ENCODE data around the gene MED31. TPM values are rescaled to one million over a fixed set of nuclear protein-coding genes. Genes with fewer than 3 reads are reported as not detected.
A peak's percentile ranks its signal among the peaks of the same experiment; 100 is the strongest.
"Not testable (repeated sequence)": the region's sequence is repeated elsewhere in the genome, so short reads cannot be mapped to it uniquely, and the experiment has no call there.

The MED31 gene
- total RNA-seq, 2 donors from 2014 or later, result 19.9 to 25.1 TPM

DNA sequence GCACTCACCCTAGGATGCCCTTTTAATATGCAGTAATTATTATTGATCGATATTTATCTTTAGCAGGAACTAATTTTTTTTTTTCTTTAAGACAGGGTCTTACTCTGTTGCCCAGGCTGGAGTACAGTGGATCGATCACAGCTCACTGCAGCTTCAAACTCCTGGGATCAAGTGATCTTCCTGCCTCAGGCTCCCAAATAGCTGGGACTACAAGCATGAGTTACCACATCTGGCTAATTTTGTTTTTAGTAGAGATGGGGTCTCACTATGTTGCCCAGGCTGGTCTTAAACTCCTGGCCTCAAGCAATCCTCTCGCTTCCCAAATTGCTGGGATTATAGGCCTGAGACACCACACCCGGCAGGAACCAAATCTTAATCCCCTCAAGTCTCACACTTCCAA lies 40.2 kb downstream of the MED31 start:
- no peak overlapping the region for H3K27ac Mint-ChIP-seq
- DNase-seq (ENCODE audit: low spot score in 2 of 2), result no peak
- no peaks in the 10 kb centered on the region for H3K9me3 Mint-ChIP-seq
- ATAC-seq, result no peak
- peaks cover 5 to 12% of the 10 kb centered on the region in 2 donors for H3K36me3 Mint-ChIP-seq

DNA sequence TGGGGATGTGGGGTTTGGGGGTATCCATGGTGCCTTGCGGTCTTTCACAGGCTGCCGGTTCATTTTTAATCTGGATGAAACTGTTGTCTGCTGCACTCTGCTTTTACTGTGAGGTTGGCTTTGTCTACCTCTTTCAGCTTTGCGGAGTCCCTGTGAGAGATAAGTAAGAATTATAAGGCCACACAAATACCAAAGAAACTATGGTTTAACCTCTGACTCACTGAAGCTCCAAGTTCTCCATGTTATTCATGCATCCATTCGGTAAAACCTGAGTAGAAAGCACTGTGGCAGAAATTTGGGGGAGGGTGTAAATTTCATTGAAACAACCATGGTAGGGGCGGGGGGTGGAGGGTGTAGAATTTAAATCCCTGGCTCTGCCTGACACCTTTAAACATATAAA lies 41.4 kb downstream of the MED31 start:
- ATAC-seq, result no peak
- Mint-ChIP-seq H3K9me3 (no peaks in the 10 kb centered on the region), H3K27ac (no peak overlapping the region), H3K36me3 (peaks cover 5 to 20% of the 10 kb centered on the region in 2 donors)
- no peak for DNase-seq (ENCODE audit: low spot score in 2 of 2)

DNA sequence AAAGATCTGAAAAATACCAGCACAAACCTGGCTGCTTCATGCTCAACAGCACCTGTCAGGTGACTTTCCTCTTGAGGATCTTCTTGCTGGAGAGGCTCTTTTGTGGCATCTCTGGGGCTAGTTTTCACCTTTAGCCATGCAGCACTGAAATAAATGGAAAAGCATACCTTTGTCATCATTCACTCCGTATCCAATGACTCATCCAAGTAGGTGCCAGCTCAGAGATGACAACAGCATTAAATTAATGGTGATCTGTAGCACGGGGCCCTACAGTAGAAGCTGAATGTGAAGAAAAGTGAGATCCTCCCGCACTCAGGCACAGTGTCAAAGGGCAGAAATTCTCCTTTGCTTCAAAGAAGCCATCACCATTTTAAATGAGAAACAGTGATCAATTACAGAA lies 43.1 kb downstream of the MED31 start:
- ATAC-seq (no peak), DNase-seq (ENCODE audit: low spot score in 2 of 2) (no peak)
- Mint-ChIP-seq H3K36me3 (peaks cover 5 to 20% of the 10 kb centered on the region in 2 donors), H3K9me3 (no peaks in the 10 kb centered on the region), H3K27ac (peak overlapping the region in 1 of 2 donors; percentile 39)

DNA sequence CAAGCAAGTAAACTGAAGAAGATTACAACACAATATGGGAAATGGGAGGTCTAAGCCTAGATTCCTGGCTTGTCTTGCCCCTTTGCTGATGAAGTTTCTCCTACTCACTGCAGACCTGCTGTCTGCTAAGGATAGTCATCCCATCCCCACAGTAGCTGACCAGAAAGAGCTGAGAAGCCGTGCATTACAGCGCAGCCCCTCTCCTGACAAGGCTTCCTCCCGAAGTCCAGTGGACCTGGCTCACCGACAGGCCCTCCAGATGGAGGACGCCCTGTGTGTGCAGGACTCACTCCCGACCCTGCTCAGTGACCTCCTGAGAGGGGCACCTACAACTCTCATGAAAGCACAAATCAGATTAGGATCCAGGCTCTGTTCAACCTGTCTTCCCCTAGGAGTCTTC lies 46.3 kb downstream of the MED31 start:
- no peak for ATAC-seq
- Mint-ChIP-seq H3K27ac (no peak overlapping the region), H3K36me3 (peaks cover 5 to 13% of the 10 kb centered on the region in 2 donors), H3K9me3 (no peaks in the 10 kb centered on the region)
- DNase-seq (ENCODE audit: low spot score in 2 of 2), result no peak

DNA sequence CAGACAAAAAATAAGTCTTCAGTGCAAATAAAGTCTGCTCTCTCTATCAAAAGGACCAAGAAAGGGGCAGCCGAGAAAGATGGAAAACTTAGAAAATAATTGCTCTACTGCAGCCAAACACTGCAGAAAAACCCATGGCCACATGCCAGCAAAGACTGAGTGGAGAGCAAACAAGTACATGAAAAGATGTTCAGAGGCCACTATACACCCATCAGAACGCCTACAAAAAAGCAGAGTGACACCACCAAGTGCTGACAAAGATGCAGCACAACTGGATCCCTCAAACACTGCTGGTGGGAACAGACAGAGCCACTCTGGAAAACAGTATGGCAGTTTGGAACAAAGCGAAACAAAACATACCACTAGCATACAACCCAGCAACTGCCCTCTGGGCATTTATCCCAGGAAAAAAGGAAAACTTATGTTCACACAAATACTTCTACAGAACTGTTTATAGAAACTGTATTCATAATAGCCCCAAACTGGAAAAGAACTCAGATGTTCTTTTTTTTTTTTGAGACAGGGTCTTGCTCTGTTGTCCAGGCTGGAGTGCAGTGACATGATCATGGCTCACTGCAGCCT lies 47.6 kb downstream of the MED31 start:
- H3K27ac Mint-ChIP-seq, result no peak overlapping the region
- no peak for DNase-seq (ENCODE audit: low spot score in 2 of 2)
- no peaks in the 10 kb centered on the region for H3K9me3 Mint-ChIP-seq
- peaks cover 0 to 8% of the 10 kb centered on the region in 2 donors for H3K36me3 Mint-ChIP-seq
- ATAC-seq, result no peak

DNA sequence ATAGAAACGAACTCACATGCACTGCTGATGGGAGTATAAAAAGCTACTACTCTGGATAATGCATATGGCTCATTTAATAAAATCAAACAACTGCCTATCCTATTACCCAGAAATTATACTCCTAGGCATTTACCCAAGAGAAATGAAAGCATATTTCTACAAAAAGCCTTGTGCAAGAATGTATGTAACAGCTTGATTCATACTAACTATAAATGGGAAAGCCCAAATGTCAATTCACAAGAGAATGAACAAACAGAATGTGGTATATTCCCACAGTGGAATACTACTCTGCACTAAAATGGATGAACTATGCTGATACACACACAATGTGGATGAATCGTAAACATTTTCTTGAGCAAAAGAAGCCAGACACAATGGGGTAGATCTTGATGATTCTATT lies 49.3 kb downstream of the MED31 start:
- Mint-ChIP-seq H3K27ac (no peak overlapping the region), H3K9me3 (no peaks in the 10 kb centered on the region), H3K36me3 (peaks cover 0 to 8% of the 10 kb centered on the region in 2 donors)
- no peak for DNase-seq (ENCODE audit: low spot score in 2 of 2)
- no peak for ATAC-seq

DNA sequence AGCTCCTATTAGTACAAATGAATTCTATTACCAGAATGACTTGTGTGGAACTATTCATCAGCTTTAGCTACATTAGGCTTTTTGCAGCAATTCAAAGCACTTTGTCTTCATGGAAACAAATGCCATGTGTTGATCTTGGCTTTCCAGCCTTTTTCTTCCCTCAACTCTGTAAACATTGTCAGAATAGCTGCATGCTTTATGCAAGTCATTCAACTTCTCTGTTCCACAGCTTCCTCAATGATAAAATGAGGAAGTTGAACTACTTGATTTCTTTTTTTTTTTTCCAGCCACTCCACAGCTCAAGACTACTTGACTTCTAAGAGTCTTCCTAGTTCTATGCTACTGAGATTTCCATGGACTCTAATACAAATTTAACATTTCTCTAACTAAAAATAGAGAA lies 52.0 kb downstream of the MED31 start:
- ATAC-seq (no peak), DNase-seq (ENCODE audit: low spot score in 2 of 2) (no peak)
- H3K27ac Mint-ChIP-seq, result no peak overlapping the region
- H3K36me3 Mint-ChIP-seq, result peaks cover 3 to 6% of the 10 kb centered on the region in 2 donors
- no peaks in the 10 kb centered on the region for H3K9me3 Mint-ChIP-seq

DNA sequence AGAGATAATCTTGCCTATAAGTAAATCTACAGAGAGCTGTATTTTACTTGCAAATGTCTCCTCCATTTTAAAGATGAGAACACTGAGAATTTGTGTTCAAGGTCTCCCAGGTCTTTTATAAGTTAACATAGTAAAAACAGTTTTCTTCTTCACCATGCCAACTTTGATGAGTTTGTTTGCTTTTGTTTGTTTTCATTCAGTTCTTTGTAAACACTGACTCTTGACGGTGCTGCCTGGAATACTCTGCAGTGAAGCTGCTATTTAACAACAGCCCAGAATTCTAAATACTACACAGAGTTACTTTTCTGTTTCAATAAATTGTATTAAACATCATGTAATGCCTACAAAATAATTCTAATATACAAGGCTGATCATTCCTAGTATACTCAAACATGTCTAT lies 53.7 kb downstream of the MED31 start:
- no peak for ATAC-seq
- no peaks in the 10 kb centered on the region for H3K9me3 Mint-ChIP-seq
- no peak for DNase-seq (ENCODE audit: low spot score in 2 of 2)
- peaks cover 6 to 14% of the 10 kb centered on the region in 2 donors for H3K36me3 Mint-ChIP-seq
- H3K27ac Mint-ChIP-seq, result no peak overlapping the region

DNA sequence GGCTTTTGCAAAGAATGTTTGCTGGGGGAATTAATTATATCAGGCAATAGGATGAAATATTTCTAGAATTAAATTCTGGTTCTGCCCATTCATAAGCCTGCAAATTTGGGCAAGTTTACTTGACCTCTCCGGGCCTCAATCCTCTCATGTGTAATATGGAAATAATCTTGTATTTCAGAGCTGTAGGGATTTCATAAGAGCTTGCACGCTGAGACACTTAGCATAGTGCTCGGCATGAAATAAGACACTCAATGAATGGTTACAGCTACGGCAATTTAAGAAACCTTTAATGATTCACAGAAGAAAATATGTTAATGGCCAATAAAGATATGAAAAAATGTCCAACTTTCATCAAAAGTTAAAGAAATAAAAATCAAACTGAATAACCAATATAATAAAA lies 54.5 kb downstream of the MED31 start:
- peaks cover 7 to 17% of the 10 kb centered on the region in 2 donors for H3K36me3 Mint-ChIP-seq
- H3K27ac Mint-ChIP-seq, result no peak overlapping the region
- DNase-seq (ENCODE audit: low spot score in 2 of 2), result no peak
- ATAC-seq, result no peak
- H3K9me3 Mint-ChIP-seq, result no peaks in the 10 kb centered on the region

DNA sequence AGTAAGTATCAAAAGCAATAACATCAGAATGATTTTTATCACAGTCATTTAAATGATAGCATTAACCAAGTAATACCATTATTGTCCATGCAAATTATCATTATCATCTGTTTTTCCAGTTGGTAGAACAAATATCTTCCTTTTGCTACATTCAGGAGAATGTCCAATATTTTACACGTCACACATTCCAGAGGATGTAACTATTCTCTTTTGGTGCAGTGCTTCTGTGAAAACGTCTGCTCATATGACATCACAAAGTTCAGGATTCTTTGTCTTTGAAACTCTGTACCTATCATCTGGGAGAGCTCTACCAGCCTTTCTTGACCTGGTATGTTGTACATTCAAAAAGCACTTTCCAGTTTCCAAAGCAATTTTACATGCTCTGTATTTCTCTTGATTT lies 54.9 kb downstream of the MED31 start:
- no peaks in the 10 kb centered on the region for H3K9me3 Mint-ChIP-seq
- H3K27ac Mint-ChIP-seq, result no peak overlapping the region
- peaks cover 12 to 17% of the 10 kb centered on the region in 2 donors for H3K36me3 Mint-ChIP-seq
- DNase-seq (ENCODE audit: low spot score in 2 of 2) (no peak), ATAC-seq (no peak)

DNA sequence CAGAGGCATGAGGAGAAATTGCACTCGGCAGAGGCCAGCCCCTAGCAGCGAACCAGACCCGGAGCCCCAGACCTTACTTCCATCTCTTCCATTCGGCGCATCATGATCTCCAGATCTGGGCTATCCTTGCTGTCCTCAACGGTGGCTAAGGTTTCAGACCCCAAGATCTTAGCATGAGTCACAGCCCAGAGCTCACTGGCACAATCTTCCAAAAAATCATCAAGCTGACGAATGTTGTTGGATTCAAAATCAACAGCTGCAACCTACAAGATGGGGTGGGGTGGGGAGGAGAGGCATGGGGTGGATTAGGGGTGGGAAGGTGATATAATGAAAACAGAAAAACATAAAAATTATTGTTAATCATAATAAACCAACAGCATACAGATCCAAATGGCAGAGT lies 55.3 kb downstream of the MED31 start:
- no peak overlapping the region for H3K27ac Mint-ChIP-seq
- no peaks in the 10 kb centered on the region for H3K9me3 Mint-ChIP-seq
- DNase-seq (ENCODE audit: low spot score in 2 of 2) (no peak), ATAC-seq (no peak)
- H3K36me3 Mint-ChIP-seq, result peaks cover 12 to 17% of the 10 kb centered on the region in 2 donors

DNA sequence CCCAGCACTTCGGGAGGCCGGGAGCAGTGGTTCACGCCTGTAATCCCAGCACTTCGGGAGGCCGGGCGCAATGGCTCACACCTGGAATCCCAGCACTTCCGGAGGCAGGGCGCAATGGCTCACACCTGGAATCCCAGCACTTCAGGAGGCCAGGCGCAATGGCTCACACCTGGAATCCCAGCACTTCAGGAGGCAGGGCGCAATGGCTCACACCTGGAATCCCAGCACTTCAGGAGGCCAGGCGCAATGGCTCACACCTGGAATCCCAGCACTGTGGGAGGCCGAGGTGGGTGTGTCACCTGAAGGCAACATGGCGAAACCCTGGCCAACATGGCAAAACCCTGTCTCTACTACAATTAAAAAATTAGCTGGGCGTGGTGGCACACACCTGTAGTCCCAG lies 58.0 kb downstream of the MED31 start:
- H3K9me3 Mint-ChIP-seq; H3K27ac Mint-ChIP-seq; DNase-seq (ENCODE audit: low spot score in 2 of 2); ATAC-seq: not testable (repeated sequence)
- H3K36me3 Mint-ChIP-seq, result peaks cover 17 to 23% of the 10 kb centered on the region in 2 donors

Other genes with a start within 250 kb of the MED31 start
- gene AIPL1, start 216.5 kb downstream of the MED31 start, total RNA-seq, result not detected
- 10 to 100 TPM; 13.0 to 13.1 TPM for gene PIMREG, start 207.2 kb downstream of the MED31 start, total RNA-seq
- 1 to 10 TPM in 1 of 2 donors, under 1 TPM in 1; 0.87 to 1.2 TPM for gene PITPNM3, start 95.0 kb downstream of the MED31 start, total RNA-seq
- gene KIAA0753, start 10.9 kb downstream of the MED31 start, total RNA-seq, result 10 to 100 TPM; 17.4 to 22.3 TPM
- gene TXNDC17, start 10.5 kb downstream of the MED31 start, total RNA-seq, result 100 to 1,000 TPM in 1 of 2 donors, 10 to 100 TPM in 1; 67.7 to 131 TPM
- gene C17orf100, start 157 bp upstream of the MED31 start, total RNA-seq, result 1 to 10 TPM in 1 of 2 donors, under 1 TPM in 1; 0.89 to 2.3 TPM
- gene SLC13A5, start 61.8 kb upstream of the MED31 start, total RNA-seq, result not detected
- 10 to 100 TPM in 1 of 2 donors, 1 to 10 TPM in 1; 6.5 to 72.3 TPM for gene XAF1, start 104.4 kb upstream of the MED31 start, total RNA-seq
- gene FBXO39, start 124.6 kb upstream of the MED31 start, total RNA-seq, result under 1 TPM in 1 of 2 donors, not detected in 1; 0.37 TPM
- not detected for gene TEKT1, start 180.1 kb upstream of the MED31 start, total RNA-seq